ENCODE results near the gene NMBR.
"Not testable (repeated sequence)": the region's sequence is repeated elsewhere in the genome, so short reads cannot be mapped to it uniquely, and the experiment has no call there.

Gene NMBR

DNA sequence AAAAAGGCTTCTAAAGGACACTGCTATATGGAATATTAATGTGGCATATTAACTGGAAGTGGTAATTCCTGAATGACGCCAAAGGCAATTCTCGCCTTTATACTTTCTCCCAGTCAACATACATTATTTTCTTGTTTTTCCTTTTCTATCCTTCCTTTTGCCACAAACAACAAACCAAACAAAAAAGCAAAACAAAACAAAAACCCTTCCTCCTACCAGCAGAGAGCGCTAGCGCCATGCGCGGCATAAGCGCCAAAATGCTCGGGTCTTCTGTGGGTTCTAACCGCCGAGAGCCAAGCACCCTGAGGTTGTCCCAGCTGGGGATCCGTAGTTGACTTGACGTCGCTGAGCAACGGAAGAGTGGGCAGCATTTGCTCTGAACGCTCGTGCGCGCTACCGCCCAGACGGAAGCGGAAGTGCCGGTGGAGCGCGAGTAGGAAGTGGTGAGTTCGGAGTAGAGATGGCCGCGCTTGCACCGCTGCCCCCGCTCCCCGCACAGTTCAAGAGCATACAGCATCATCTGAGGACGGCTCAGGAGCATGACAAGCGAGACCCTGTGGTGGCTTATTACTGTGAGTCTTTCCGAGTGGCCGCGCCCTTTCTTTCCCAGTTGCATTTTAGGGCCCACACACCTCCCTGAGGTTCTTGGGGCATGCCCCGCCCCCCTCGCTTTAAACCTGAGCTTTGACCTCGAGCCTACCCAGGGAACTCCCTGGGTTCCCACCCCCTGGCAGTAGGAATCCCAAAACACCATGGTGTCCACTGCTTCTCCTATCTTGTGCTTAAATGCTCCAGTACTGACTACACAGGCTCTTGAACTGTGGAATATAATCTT lies at the start of gene NMBR, which contains the start of gene VTA1:
Gene NMBR (minus strand): TSS at position 295 of the 835 bp plus-strand sequence. CDS start 58,464 bp downstream, outside the sequence.
Gene VTA1 (plus strand): TSS at position 436 of the 835 bp plus-strand sequence. CDS start 25 bp downstream, at position 461.
- peak; percentile 99 for DNase-seq

DNA sequence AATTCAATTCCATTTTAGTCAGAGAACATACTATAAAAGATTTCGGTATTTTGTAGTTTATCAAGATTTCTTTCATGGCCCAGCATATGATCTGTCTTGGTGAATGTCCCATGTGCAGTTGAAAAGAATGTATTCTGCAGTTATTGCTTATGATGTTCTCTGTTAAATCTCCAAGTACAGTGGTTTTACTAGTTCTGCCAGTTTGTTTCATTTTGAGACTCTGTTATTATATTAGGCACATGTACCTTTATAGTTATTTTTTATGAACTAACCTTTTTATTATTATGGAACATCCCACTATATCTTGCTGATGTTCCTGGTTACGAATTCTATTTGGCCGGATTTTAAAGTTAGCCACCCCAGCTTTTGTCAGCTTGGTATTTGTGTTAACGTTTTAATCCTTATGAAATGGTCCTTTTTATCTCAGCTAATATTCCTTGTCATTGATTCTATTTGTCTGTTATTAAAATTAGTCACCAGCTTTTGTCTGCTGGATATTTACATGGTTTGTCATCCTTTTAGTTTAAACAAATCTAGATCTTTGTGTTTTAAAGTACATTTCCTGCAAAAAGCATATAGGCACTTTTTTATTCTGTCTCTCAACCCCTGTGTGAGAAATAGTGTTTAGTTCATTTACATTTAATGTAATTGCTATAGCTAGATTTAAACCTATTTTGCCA lies 49.1 kb upstream of the NMBR start:
- DNase-seq, result no peak

DNA sequence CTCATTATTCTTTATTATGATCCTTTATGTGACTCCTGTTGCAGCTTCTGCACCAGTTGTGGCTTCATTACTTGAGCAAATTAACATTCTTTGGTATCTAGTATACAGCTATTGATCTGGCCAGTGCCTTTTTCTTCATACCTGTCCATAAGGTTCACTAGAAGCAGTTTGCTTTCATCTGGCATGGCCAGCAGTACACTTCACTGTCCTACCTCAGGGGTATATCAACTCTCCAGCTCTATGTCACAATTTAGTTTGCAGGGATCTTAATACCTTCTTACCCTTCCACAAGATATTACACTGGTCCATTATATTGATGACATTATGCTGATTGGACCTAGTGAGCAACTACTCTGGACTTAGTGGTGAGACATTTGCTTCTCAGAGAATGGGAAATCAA lies 46.7 kb upstream of the NMBR start:
- no peak for DNase-seq

DNA sequence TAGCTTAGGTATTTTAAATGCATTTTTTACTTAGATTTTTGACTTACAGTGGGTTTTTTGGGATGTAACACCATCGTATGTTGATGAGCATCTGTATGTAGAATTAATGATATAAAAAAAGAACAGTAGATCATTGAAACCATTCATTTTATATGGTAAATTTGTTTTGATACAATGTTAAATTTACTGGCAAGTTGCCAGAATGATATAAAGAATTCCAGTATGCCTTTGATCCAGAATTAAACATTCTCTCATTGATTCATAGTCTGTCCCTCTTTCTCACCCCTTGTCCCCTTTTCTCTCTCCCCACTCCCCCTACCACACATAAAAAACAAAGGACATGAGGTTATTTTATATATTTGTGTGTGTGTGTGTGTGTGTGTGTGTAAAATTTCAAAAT lies 45.4 kb upstream of the NMBR start:
- DNase-seq, result no peak

DNA sequence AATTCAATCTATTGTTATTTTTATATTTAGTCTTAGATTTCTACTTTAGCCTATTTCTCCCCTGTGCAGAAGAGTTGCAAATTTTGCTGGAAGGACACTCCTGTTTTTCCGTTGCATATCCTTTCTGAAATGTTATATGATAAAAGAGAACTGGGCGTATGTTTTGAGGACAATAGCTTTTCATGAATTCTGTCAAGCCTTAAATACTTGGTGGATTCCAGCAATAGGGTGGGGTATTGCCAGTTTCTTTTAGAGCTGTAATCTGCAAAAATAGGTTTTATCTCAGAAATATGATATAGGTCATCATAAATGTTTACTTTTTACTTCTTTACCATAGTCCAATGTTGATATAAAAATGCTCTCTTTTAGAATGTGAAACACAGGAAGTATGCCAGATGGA lies 42.1 kb upstream of the NMBR start:
- no peak for DNase-seq

DNA sequence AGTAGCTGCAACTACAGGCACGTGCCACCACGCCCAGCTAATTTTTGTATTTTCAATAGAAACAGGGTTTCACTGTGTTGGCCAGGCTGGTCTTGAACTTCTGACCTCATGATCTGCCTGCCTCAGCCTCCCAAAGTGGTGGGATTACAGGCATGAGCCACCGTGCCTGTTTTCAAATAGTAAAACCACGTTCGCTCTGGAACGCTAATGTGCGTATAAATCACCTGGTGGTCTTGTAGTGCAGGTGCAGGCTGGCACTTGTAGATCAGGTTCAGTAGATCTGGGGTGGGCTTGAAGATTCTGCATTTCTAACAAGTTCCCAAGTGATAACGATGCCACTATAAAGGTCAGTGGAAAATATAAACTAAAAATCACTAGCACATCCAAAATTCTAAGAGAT lies 41.4 kb upstream of the NMBR start:
- DNase-seq, result not testable (repeated sequence)

DNA sequence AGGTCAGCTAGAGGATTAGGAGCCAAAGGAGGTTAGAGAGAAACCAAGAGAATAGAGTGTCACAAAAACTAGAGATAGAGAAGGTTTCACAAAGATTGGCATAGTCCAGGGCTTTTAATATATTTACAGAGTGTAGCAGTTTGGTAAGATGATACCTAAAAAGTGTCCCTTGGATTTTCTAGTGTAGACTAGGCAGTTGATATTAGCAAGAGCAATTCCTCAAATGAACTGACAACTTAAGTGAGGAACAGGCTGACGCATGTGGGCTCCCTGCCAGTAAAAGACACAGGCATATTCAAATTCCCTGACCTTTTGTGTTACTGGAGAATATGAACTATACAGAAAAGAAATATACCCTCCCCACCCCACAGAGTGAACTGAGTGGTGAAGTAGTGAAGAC lies 40.3 kb upstream of the NMBR start:
- peak; percentile 43 for DNase-seq

DNA sequence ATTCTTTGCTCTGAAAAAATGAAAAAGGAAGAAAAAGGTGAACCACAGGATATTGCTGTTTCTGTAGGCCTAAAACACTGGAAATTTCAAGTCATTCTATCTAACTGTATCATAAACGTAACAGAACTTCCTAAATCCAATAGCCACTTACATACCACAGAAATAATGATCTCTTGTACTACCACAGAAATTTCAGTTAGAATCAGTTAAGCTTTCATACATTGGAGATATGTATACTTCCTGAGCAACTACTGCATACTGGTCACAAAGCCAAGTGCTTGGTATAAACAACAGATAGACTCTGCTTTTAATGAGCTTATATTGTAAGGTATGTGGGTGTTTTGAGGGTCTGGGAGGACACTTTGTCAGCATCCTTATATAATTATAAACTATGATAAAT lies 38.7 kb upstream of the NMBR start:
- DNase-seq, result no peak

DNA sequence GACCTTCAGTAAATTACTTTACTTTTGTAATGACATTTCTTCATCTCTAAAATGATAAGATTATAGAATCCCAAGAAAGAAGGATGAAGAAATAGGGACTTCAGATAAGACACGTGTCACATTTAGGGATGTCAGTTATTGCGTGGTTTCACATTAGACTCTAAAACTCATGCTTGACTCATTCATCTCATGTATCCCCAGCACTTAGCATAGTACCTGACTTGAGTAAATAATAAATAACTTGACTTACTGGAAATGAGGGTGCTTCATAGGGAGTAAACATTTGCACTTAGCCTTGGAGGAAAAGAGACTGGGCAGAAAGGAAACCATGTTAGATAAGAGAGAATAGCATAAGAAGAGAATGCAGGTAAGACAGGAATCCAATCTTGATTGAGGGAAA lies 37.4 kb upstream of the NMBR start:
- DNase-seq, result no peak

DNA sequence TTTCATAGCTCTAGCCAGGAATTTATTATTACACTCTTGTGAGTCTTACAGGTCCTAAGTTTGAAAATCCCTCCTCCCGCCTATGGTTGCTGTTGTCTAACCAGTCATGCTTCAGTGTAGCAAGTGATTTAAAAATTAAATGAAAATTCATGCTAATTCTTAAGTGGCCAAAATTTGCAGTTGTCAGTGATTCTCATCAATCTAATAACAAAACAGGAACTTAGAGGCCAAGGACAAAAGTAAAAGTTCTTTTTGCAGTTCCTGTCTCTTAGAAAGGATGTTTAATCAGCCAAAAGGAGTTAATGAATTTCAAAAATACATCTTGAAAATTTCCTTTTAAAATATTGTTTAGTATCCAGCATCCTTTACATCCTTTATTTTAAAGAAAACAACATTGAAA lies 36.4 kb upstream of the NMBR start:
- DNase-seq, result no peak

DNA sequence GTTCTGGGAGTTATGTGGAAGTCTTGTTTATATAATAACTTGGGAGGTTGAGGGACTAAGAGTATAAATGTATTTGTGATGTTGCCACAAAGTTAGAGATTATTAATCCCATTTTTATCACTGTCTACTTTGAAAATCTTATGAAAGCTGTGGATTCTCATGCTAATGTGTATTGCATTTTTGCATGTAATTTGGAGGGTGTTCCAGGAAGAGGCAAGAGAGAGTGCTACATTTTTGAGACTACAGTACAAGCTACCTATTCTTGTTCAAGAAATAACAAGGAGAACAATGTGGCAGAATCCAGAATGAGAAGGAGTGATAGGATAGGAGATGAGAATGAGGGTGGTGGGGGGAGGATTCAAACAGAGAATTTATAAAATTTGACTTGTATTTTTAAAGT lies 35.1 kb upstream of the NMBR start:
- DNase-seq, result no peak

DNA sequence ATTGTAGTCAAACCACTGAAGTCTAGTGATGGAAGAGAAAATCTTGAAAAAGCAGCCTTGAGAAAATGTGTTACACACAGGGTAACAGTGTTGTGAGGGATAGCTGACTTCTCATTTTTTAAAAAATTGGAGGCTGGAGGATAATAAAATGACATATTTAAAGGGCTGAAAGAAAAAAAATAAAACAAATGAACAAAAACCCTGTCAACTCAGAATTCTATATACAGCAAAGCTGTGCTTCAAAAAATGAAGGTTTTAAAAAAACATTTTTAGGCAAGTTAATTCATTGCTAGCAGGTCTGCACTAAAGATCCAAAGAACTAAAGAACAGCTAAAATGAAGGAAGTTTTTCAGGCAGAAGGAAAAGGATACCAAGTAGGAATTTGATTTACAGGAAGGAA lies 31.2 kb upstream of the NMBR start:
- DNase-seq, result no peak

DNA sequence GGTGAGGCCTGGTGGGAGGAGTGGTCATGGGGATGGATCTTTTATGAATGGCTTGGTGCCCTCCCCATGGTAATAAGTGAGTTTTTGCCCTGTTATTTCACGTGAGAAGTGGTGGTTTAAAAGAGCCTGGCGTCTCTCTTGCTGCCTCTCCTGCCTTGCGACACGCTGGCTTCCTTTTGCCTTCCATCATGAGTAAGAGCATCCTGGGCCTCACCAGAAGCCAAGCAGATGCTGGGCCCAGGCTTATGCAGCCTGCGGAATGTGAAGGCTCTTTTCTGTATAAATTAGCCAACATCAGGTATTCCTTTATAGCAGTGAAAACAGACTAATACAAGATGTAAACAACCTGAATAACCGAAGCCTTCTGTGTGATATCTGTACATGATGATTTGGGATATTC lies 27.8 kb upstream of the NMBR start:
- no peak for DNase-seq

DNA sequence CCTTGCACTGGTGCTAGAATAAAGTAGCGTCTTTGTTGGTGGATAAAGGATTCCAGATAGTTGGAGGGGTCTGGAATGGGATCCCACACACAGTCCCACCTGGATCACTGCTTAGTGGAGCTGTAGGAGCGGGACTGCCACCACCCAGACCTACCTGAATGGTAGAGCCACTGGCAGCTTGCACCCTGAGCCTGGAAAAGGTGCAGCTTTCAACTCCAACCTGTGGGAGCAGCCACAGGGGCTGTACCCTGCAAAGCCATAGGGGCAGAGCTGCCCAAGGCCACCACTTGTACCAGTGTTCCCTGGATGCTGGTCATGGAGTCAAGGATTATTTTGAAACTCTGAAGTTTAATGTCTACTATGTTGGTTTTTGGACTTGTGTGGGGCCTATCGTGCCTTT lies 27.1 kb upstream of the NMBR start:
- no peak for DNase-seq

DNA sequence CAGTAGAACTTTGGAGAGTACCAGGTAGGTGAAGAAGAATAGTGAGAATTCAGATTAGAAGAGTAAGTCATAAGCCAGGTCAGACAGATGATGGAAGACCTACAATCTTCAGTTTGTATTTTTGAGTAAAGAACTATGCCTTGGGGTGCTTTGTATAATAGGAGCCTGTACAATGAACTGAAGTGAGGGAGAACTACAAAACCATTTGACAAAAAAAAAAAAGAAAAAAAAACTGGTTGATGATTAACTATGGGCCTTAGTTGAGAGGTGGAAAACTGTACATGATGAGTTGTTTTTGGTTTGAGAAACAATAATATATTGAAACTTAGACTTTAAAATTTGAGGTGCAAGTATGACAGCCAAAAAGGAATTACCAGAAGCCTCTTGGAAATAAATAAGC lies 25.8 kb upstream of the NMBR start:
- DNase-seq, result no peak

DNA sequence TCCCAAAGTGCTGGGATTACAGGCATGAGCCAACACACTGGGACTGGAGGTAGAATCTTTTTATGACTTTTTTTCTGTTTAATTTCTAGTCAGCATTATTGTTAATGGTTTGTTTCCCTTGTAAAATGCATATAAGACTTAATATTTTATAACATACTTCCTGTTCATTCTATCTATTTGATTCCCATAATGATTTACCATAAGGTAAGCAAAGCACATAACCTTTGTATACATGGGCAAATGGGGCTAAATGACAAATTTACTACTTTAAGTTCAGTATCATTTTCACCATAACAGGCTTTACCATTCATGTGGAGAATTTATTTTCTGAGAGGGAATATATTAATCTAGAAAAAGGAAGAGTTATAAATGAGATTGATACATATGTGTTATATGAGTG lies 24.4 kb upstream of the NMBR start:
- DNase-seq, result no peak

DNA sequence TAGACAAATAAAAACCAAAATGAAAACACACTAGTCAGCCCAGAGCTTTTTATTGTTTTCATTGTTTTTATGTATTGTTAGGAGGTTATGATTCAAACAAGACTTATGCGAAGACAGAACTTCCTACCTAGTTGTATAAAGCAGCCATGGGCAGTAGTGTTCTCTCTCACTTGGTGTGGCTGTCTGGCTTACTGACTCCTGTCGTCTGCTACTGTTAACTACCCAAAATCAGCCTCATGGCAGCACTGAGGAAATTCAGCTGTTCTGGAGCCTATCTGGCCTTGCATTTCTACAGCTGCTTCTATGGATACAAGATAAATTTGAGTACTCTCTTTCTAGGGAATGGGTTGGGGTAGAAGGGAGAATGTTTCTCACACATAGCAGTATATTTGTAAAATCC lies 20.6 kb upstream of the NMBR start:
- no peak for DNase-seq

DNA sequence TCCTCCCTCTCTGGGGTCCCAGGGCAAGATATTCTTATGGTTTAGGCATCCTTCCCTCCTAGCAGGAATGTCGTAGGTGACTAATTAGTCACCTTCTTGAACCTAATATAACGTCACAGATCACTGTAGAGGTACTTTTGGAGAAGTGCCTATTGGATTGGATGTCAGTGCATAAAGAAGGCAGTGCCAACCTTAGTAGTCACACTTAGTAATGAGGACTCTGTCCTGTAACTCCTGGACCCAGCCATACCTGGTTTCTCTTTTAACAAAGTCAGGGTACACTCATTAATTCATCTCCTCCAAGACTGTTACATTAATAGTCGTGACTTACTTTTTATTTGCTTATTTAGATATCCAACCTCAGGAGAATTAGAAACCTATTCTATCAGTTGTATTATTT lies 20.1 kb upstream of the NMBR start:
- no peak for DNase-seq

DNA sequence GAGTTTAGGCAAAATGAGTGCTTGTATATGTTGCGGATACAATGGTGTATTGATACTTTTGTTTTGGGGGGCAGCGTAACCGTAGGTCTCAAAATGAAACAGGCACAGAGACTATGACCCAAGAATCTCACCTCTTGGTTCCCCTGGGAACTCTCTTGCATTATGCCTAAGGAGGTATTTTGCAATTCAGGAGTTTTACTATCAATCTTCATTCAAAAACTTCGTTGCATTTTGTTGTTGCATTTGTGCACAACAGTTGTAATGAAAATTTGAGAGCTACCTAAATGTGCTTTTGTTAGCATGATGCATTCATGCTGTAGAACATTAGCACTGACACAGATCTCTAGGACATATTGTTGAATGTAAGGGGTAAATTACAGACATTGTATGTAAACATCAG lies 18.3 kb upstream of the NMBR start:
- DNase-seq, result no peak

DNA sequence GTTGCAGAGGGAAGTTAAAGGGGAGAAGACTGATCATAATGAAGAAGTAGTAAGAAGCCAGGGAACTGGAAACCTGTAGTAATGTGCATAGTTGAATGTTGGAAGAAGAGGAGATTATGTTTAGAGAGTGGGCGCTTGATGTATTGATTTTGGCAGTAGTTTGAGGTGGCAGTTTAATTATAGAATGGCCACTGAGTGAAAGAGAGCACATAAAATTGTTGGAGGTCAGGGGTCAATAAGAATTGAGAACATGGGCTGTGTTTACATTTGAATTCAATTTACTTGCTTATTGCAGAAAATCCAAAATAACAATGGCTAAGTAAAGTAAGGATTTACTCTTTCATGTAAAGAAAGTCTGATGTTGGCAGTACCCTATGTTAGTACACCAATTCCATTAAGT lies 15.9 kb upstream of the NMBR start:
- DNase-seq, result no peak

DNA sequence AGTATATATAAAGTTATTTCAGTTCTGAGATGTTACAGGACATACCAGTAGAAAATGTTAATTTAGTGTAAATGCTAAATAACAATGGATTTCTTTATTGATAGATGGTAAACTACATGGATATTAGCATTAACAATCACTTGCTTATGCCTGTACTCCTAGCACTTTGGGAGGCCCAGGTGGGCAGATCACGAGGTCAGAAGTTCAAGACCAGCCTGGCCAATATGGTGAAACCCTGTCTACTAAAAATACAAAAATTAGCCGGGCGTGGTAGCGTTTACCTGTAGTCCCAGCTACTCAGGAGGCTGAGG lies 9.8 kb upstream of the NMBR start:
- DNase-seq, result not testable (repeated sequence)

DNA sequence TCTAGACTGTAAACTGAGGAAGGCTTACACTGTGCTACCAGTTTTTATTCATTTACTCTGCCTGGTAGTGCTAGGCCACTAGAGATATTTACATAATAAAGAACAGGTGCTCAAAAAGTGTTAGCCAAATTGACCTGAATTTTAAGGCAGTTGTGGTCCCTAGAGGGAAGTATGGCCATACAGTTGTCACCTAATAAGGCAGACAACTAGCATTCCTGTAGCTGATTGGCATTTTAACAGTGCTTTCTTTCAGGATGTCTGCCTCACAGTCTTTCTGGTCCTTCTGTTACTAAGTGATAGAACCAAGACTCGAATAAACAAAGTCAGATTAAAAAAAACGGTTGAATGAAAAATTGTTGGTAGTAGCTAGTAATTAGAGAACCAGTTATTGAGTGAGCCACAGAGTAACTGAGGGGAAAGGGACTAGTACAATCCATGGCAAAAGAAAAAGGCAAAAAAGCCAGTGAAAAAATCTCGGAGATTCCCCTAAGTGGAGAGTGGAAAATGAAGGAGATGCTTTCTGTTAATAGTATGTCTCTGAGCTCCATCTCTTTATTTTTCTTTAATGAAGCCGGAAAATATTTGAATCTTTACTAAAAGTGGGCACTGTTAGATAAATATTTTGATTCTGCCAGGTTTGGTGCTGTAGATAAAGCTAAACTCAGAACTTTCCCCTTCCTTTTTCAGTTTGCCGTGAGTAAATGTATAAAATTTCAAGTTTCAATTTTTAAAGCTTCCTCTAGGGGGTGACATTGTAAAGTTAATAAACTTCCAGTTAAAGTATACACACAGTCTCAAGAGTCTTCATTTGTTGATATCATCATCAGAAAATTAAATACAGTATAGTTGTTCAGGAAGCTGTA lies 9.2 kb upstream of the NMBR start:
- DNase-seq, result peak; percentile 25

DNA sequence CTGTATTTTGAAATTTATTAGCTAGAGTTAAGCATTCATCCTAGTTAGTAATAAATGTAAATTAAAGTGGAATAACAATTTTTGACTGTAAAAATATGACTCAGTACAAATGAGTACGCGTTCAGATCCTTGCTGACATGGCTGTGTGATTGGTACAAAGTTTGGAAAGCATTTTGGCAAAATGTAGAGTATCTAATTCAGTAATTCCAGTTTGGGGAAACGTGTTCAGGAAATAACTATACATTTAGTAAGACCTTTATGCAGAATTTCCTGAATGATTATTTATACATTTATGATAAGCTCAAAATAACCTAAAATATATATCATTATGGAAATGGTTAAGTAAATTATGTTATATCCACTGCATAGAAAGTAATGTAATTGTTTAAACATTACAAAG lies 8.2 kb upstream of the NMBR start:
- no peak for DNase-seq

DNA sequence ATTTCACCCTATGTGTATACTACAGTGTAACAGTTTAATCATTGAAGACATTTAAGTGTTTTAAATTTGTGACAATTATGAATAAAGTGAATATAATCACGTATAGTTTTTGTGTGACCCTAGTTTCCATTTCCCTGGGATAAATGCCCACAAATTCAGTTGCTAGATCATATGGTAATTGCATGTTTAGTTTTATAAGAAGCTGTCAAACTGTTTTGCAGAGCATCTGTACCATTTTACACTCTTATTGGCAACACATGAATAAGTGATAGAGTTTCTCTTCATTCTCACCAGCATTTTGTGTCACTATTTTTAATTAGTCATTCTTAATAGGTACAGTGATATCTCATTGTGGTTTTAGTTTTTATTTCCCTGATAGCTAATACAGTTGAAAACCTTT lies 7.4 kb upstream of the NMBR start:
- no peak for DNase-seq
